ENCODE data around the gene ASIC4. TPM values are rescaled to one million over a fixed set of nuclear protein-coding genes. Genes with fewer than 3 reads are reported as not detected.

Gene ASIC4
- total RNA-seq, 4 donors from 2014 or later = not detected

- peak overlapping the region; percentile 35 to 86 (median 66) for H3K27ac ChIP-seq
- intact Hi-C loops (cut with DNase I) = no loop called here
- peak; percentile 26 for DNase-seq
Measured at GRCh38 chr2:219552382-219553167, 38.3 kb downstream of the ASIC4 start.

DNA sequence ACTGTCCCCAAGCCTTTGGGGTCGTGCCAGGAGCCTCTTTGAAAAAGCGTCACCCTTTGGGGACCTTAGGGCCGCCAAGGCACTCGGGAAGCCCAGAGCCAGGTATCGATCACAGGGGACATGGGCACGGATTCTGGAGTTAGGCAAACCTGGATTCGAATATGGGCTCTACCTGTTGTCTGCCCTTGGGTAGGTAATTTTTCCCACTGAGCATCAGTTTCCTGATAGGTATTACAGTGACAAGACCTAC, 38.8 kb downstream of the ASIC4 start:
- intact Hi-C loops (cut with DNase I) = no loop called here
- WGBS, 2 donors = 44 to 58% methylated on average over 3 to 5 of the region's 7 CpGs
- H3K4me3 ChIP-seq = peak overlapping the region; percentile 50 to 81 (median 60)

More at GRCh38 chr2:219552382-219553167, 38.3 kb downstream of the ASIC4 start:
- whole genome bisulfite sequencing, 2 donors = 3% methylated on average over 7 of the region's 99 CpGs; no CpG with 5 or more reads in 1 of the 2 donors
- H3K4me3 ChIP-seq = peak overlapping the region; percentile 50 to 81 (median 60)
- peaks cover 17 to 25% (median 18%) of the 10 kb centered on the region in 3 donors for H3K4me1 ChIP-seq
- TF ChIP-seq POLR2A (IDR thresholded peaks at IDR 0.05) = no peak
- TF ChIP-seq, protein P1, sequence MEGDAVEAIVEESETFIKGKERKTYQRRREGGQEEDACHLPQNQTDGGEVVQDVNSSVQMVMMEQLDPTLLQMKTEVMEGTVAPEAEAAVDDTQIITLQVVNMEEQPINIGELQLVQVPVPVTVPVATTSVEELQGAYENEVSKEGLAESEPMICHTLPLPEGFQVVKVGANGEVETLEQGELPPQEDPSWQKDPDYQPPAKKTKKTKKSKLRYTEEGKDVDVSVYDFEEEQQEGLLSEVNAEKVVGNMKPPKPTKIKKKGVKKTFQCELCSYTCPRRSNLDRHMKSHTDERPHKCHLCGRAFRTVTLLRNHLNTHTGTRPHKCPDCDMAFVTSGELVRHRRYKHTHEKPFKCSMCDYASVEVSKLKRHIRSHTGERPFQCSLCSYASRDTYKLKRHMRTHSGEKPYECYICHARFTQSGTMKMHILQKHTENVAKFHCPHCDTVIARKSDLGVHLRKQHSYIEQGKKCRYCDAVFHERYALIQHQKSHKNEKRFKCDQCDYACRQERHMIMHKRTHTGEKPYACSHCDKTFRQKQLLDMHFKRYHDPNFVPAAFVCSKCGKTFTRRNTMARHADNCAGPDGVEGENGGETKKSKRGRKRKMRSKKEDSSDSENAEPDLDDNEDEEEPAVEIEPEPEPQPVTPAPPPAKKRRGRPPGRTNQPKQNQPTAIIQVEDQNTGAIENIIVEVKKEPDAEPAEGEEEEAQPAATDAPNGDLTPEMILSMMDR (IDR thresholded peaks at IDR 0.05) = no peak
- H3K36me3 ChIP-seq = peaks cover 0 to 4% (median 0%) of the 10 kb centered on the region in 3 donors
- H3K27me3 ChIP-seq = peaks cover 0 to 61% (median 3%) of the 10 kb centered on the region in 4 donors
- H3K9me3 ChIP-seq = no peaks in the 10 kb centered on the region

GRCh38 chr2:219553463-219553963, 39.2 kb downstream of the ASIC4 start:
- H3K9me3 ChIP-seq = no peaks in the 10 kb centered on the region
- peaks cover 0 to 4% (median 0%) of the 10 kb centered on the region in 3 donors for H3K36me3 ChIP-seq
- TF ChIP-seq POLR2A (IDR thresholded peaks at IDR 0.05) = no peak
- TF ChIP-seq, protein P1 (IDR thresholded peaks at IDR 0.05) = no peak
- peaks cover 17 to 25% (median 18%) of the 10 kb centered on the region in 3 donors for H3K4me1 ChIP-seq
- H3K4me3 ChIP-seq = no peak overlapping the region
- no peak for DNase-seq
- intact Hi-C loops (cut with DNase I) = no loop called here
- H3K27ac ChIP-seq = no peak overlapping the region
- peaks cover 0 to 55% (median 3%) of the 10 kb centered on the region in 4 donors for H3K27me3 ChIP-seq
- 81% methylated on average over 12 of the region's 12 CpGs for WGBS, 2 donors

More for the DNA sequence above, 38.8 kb downstream of the ASIC4 start:
- Histone ChIP-seq H3K4me1 (peaks cover 17 to 25% (median 18%) of the 10 kb centered on the region in 3 donors), H3K36me3 (peaks cover 0 to 4% (median 0%) of the 10 kb centered on the region in 3 donors), H3K27ac (peak overlapping the region in 2 of 4 donors; percentile 54 to 86), H3K9me3 (no peaks in the 10 kb centered on the region), H3K27me3 (peaks cover 0 to 55% (median 3%) of the 10 kb centered on the region in 4 donors)
- DNase-seq = no peak
- TF ChIP-seq, protein P1 (IDR thresholded peaks at IDR 0.05) = no peak
- no peak for TF ChIP-seq POLR2A (IDR thresholded peaks at IDR 0.05)

GRCh38 chr2:219554350-219554749, 40.1 kb downstream of the ASIC4 start:
- H3K9me3 ChIP-seq = no peaks in the 10 kb centered on the region
- 87 to 94% methylated on average over 6 to 7 of the region's 15 CpGs for WGBS, 2 donors
- peaks cover 17 to 25% (median 18%) of the 10 kb centered on the region in 3 donors for H3K4me1 ChIP-seq
- no peak for DNase-seq
- TF ChIP-seq, protein P1 (IDR thresholded peaks at IDR 0.05) = no peak
- TF ChIP-seq POLR2A (IDR thresholded peaks at IDR 0.05) = no peak
- H3K4me3 ChIP-seq = no peak overlapping the region
- H3K27me3 ChIP-seq = peaks cover 0 to 52% (median 3%) of the 10 kb centered on the region in 4 donors
- peaks cover 0 to 4% (median 0%) of the 10 kb centered on the region in 3 donors for H3K36me3 ChIP-seq
- H3K27ac ChIP-seq = no peak overlapping the region
- intact Hi-C loops (cut with DNase I) = no loop called here

DNA sequence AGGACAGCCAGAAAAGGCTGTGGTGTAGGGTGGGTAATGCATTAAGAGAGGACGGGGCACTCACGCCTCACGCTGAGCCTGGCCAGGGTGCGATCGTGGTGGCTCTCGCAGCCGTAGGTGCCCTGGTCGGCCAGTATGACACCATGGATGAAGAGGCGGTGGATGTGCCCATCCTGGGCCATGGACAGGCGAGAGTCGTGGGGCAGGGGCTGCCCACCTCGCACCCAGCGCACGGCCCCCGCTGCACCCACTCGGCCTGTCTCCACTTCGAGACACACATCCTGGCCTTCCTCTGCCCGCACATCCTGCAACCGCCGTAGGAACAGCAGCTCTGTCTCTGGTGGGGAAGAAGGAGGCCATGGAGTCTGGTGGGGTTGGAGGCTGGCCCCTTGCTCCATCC, 41.7 kb downstream of the ASIC4 start:
- 91 to 96% methylated on average over 9 to 20 of the region's 20 CpGs for WGBS, 2 donors
- intact Hi-C loops (cut with DNase I) = no loop called here
- Histone ChIP-seq H3K4me1 (peaks cover 17 to 32% (median 18%) of the 10 kb centered on the region in 3 donors), H3K27me3 (peaks cover 0 to 37% (median 3%) of the 10 kb centered on the region in 4 donors), H3K36me3 (peaks cover 0 to 4% (median 0%) of the 10 kb centered on the region in 3 donors), H3K4me3 (no peak overlapping the region), H3K9me3 (no peaks in the 10 kb centered on the region), H3K27ac (no peak overlapping the region)
- TF ChIP-seq, protein P1 (IDR thresholded peaks at IDR 0.05) = no peak
- TF ChIP-seq POLR2A (IDR thresholded peaks at IDR 0.05) = no peak
- no peak for DNase-seq
